DMS79 treated with DMSO at 0.1 percent for 48 hours (cell line): ENCODE measurements around the gene TGM6.

Experiments used
- DNase-seq: peaks from one replicate; lab custom pipeline; 2025; lab: John Stamatoyannopoulos, UW

Gene TGM6

GRCh38 chr20:2380601-2381000, at the start of gene TGM6:
TSS of gene TGM6 (plus strand) at chr20:2380901. CDS start at chr20:2380969, 68 bp downstream.
- DNase-seq, result no peak

GRCh38 chr20:2331106-2331505, 49.6 kb upstream of the TGM6 start:
- DNase-seq, result no peak

- DNase-seq, result no peak
Observed at GRCh38 chr20:2331901-2332565, 48.7 kb upstream of the TGM6 start.

- no peak for DNase-seq
Observed at GRCh38 chr20:2332711-2333110, 48.0 kb upstream of the TGM6 start.

- no peak for DNase-seq
Observed at GRCh38 chr20:2333821-2334220, 46.9 kb upstream of the TGM6 start.

- no peak for DNase-seq
Observed at GRCh38 chr20:2335096-2335870, 45.4 kb upstream of the TGM6 start.

GRCh38 chr20:2336471-2336870, 44.2 kb upstream of the TGM6 start:
- no peak for DNase-seq

GRCh38 chr20:2337142-2337541, 43.6 kb upstream of the TGM6 start:
- no peak for DNase-seq

GRCh38 chr20:2338411-2339066, 42.2 kb upstream of the TGM6 start:
- DNase-seq, result no peak

- DNase-seq, result no peak
Observed at GRCh38 chr20:2340136-2340535, 40.6 kb upstream of the TGM6 start.

GRCh38 chr20:2340823-2341222, 39.9 kb upstream of the TGM6 start:
- no peak for DNase-seq

- no peak for DNase-seq
Observed at GRCh38 chr20:2341336-2341735, 39.4 kb upstream of the TGM6 start.

GRCh38 chr20:2342243-2342642, 38.5 kb upstream of the TGM6 start:
- DNase-seq, result no peak

- DNase-seq, result no peak
Observed at GRCh38 chr20:2346188-2346587, 34.5 kb upstream of the TGM6 start.

- DNase-seq, result no peak
Observed at GRCh38 chr20:2348336-2348735, 32.4 kb upstream of the TGM6 start.

GRCh38 chr20:2349801-2350200, 30.9 kb upstream of the TGM6 start:
- no peak for DNase-seq

- DNase-seq, result no peak
Observed at GRCh38 chr20:2350606-2351005, 30.1 kb upstream of the TGM6 start.

- DNase-seq, result no peak
Observed at GRCh38 chr20:2353231-2353630, 27.5 kb upstream of the TGM6 start.

- no peak for DNase-seq
Observed at GRCh38 chr20:2357114-2357513, 23.6 kb upstream of the TGM6 start.

GRCh38 chr20:2358006-2358405, 22.7 kb upstream of the TGM6 start:
- DNase-seq, result no peak

- no peak for DNase-seq
Observed at GRCh38 chr20:2361035-2361593, 19.6 kb upstream of the TGM6 start.

GRCh38 chr20:2363187-2363586, 17.5 kb upstream of the TGM6 start:
- no peak for DNase-seq

- DNase-seq, result no peak
Observed at GRCh38 chr20:2363587-2363986, 17.1 kb upstream of the TGM6 start.
